ENCODE measurements around the gene DOP1A. TPM values are rescaled to one million over a fixed set of nuclear protein-coding genes. Genes with fewer than 3 reads are reported as not detected.

Gene DOP1A
- total and polyA plus RNA-seq, 2 of the 13 experiments (the other 11 are each of a cell fraction or from before 2014, with no cell fraction given) = 5.2 to 16.7 TPM

DNA sequence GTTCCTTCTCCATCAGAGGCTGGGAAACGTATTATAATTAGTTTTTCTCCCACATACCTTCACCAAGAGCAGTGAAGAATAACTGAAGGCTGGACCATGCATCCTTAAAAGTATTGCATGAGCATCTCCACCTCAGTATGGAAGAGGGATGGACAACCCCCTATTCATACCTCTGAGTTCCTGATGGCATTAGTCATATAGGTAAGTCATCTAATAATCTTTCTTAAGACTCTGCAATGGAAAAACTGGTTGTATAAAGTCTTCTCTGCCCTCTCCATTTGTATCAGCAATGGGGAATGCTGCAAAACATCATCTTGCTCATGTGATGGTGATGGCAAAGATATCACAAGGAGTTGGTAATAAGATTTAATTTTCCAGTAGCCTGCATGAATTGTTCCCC, 101.1 kb downstream of the DOP1A start:
- H3K27me3 ChIP-seq (ENCODE audit: control insufficient read depth in 1 of 2, insufficient read depth in 2 of 2, low read length in 2 of 2) = no peaks in the 10 kb centered on the region
- H3K36me3 ChIP-seq (replicated peaks in 1 of 2; ENCODE audit: control insufficient read depth in 1 of 2, insufficient read depth in 2 of 2, low read length in 2 of 2) = peaks cover 6 to 77% of the 10 kb centered on the region in 2 experiments
- no peak overlapping the region for H2AFZ ChIP-seq (ENCODE audit: low read length)
- no peaks in the 10 kb centered on the region for H3K9me3 ChIP-seq (ENCODE audit: low read length)
- ChIA-PET CTCF (ENCODE audit: low intra/inter-chr PET ratio, low total read pairs) (no interaction called here), POLR2A (no interaction called here)
- 92% methylated on average over 1 of the region's 1 CpG for WGBS (ENCODE audit: low lambda C conversion rate)
- BruUV-seq (replicated peaks) = no TSS peak
- H3K4me2 ChIP-seq (ENCODE audit: low read depth, low read length) = no peak overlapping the region
- DNase-seq (ENCODE audit: low spot score) = no peak
- no peak overlapping the region for H3K27ac ChIP-seq (ENCODE audit: extremely low read length, insufficient read depth, low read length)
- FAIRE-seq = no peak
- no peak overlapping the region for H3K9ac ChIP-seq (ENCODE audit: insufficient read depth, low read depth, low read length)
- in situ Hi-C loops (cut with HindIII; ENCODE audit: extremely low pct_ligation_motif_present, low pct_unique_long_range_greater_than_20kb) (no loop called here), intact Hi-C loops (cut with micrococcal nuclease; ENCODE audit: unreplicated experiment) (no loop called here)
- TF ChIP-seq, protein P1, sequence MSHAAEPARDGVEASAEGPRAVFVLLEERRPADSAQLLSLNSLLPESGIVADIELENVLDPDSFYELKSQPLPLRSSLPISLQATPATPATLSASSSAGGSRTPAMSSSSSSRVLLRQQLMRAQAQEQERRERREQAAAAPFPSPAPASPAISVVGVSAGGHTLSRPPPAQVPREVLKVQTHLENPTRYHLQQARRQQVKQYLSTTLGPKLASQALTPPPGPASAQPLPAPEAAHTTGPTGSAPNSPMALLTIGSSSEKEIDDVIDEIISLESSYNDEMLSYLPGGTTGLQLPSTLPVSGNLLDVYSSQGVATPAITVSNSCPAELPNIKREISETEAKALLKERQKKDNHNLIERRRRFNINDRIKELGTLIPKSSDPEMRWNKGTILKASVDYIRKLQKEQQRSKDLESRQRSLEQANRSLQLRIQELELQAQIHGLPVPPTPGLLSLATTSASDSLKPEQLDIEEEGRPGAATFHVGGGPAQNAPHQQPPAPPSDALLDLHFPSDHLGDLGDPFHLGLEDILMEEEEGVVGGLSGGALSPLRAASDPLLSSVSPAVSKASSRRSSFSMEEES (CRISPR knock-in tag; IDR thresholded peaks at IDR 0.05) = no peak
- no peak for TF ChIP-seq PHF8 (CRISPR knock-in tag; IDR thresholded peaks at IDR 0.05)
- no peak for TF ChIP-seq KDM2A (CRISPR knock-in tag; IDR thresholded peaks at IDR 0.05; ENCODE audit: borderline replicate concordance, low read depth)
- TF ChIP-seq, protein P2, sequence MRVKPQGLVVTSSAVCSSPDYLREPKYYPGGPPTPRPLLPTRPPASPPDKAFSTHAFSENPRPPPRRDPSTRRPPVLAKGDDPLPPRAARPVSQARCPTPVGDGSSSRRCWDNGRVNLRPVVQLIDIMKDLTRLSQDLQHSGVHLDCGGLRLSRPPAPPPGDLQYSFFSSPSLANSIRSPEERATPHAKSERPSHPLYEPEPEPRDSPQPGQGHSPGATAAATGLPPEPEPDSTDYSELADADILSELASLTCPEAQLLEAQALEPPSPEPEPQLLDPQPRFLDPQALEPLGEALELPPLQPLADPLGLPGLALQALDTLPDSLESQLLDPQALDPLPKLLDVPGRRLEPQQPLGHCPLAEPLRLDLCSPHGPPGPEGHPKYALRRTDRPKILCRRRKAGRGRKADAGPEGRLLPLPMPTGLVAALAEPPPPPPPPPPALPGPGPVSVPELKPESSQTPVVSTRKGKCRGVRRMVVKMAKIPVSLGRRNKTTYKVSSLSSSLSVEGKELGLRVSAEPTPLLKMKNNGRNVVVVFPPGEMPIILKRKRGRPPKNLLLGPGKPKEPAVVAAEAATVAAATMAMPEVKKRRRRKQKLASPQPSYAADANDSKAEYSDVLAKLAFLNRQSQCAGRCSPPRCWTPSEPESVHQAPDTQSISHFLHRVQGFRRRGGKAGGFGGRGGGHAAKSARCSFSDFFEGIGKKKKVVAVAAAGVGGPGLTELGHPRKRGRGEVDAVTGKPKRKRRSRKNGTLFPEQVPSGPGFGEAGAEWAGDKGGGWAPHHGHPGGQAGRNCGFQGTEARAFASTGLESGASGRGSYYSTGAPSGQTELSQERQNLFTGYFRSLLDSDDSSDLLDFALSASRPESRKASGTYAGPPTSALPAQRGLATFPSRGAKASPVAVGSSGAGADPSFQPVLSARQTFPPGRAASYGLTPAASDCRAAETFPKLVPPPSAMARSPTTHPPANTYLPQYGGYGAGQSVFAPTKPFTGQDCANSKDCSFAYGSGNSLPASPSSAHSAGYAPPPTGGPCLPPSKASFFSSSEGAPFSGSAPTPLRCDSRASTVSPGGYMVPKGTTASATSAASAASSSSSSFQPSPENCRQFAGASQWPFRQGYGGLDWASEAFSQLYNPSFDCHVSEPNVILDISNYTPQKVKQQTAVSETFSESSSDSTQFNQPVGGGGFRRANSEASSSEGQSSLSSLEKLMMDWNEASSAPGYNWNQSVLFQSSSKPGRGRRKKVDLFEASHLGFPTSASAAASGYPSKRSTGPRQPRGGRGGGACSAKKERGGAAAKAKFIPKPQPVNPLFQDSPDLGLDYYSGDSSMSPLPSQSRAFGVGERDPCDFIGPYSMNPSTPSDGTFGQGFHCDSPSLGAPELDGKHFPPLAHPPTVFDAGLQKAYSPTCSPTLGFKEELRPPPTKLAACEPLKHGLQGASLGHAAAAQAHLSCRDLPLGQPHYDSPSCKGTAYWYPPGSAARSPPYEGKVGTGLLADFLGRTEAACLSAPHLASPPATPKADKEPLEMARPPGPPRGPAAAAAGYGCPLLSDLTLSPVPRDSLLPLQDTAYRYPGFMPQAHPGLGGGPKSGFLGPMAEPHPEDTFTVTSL (CRISPR knock-in tag; IDR thresholded peaks at IDR 0.05; ENCODE audit: borderline replicate concordance) = no peak
- TF ChIP-seq, protein P3, sequence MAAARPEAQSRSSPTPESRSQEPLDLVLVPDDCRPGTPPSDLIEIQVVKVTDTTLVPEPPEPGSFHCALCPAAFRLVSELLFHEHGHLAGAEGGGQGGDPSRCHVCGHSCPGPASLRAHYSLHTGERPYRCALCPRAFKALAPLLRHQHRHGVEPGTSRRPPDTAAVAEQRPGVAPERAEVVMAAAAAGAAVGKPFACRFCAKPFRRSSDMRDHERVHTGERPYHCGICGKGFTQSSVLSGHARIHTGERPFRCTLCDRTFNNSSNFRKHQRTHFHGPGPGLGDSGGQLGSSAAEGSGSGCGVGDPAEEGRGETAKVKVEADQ (CRISPR knock-in tag; IDR thresholded peaks at IDR 0.05; ENCODE audit: borderline replicate concordance) = no peak
- no peak for TF ChIP-seq TOE1 (CRISPR knock-in tag; IDR thresholded peaks at IDR 0.05)
- TF ChIP-seq RFX1 (IDR thresholded peaks at IDR 0.05) = no peak
- TF ChIP-seq WIZ (CRISPR knock-in tag; IDR thresholded peaks at IDR 0.05) = no peak
- TF ChIP-seq ZNF644 (CRISPR knock-in tag; IDR thresholded peaks at IDR 0.05; ENCODE audit: low read depth) = no peak
- no peak for TF ChIP-seq ZNF850 (CRISPR knock-in tag; conservative IDR thresholded peaks at IDR 0.05)
- no peak for TF ChIP-seq FOXP1 (IDR thresholded peaks at IDR 0.05)
- TF ChIP-seq FOXP1 (CRISPR knock-in tag; IDR thresholded peaks at IDR 0.05) = no peak
- TF ChIP-seq MXD4 (CRISPR knock-in tag; IDR thresholded peaks at IDR 0.05) = no peak
- TF ChIP-seq MED8 (CRISPR knock-in tag; IDR thresholded peaks at IDR 0.05; ENCODE audit: insufficient replicate concordance) = no peak
- TF ChIP-seq SRY (CRISPR knock-in tag; IDR thresholded peaks at IDR 0.05) = no peak
- TF ChIP-seq, protein P4, sequence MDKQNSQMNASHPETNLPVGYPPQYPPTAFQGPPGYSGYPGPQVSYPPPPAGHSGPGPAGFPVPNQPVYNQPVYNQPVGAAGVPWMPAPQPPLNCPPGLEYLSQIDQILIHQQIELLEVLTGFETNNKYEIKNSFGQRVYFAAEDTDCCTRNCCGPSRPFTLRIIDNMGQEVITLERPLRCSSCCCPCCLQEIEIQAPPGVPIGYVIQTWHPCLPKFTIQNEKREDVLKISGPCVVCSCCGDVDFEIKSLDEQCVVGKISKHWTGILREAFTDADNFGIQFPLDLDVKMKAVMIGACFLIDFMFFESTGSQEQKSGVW (CRISPR knock-in tag; IDR thresholded peaks at IDR 0.05; ENCODE audit: borderline replicate concordance) = no peak
- no peaks in the 10 kb centered on the region for H3K79me2 ChIP-seq (ENCODE audit: insufficient read depth, low read length)
- no peak for ATAC-seq
- no peaks in the 10 kb centered on the region for H4K20me1 ChIP-seq (ENCODE audit: insufficient read depth, low read length)
- no peaks in the 10 kb centered on the region for H3K4me1 ChIP-seq (ENCODE audit: insufficient read depth, low read length)
- H3K4me3 ChIP-seq (replicated peaks in 1 of 3; ENCODE audit: insufficient read depth in 1 of 3, low read depth in 2 of 3, low read length in 3 of 3) = no peak overlapping the region
